ENCODE data around the gene KLHL35. TPM values are rescaled to one million over a fixed set of nuclear protein-coding genes. Genes with fewer than 3 reads are reported as not detected.

The KLHL35 gene
- total RNA-seq, 1 donor from 2014 or later: 2.6 TPM

DNA sequence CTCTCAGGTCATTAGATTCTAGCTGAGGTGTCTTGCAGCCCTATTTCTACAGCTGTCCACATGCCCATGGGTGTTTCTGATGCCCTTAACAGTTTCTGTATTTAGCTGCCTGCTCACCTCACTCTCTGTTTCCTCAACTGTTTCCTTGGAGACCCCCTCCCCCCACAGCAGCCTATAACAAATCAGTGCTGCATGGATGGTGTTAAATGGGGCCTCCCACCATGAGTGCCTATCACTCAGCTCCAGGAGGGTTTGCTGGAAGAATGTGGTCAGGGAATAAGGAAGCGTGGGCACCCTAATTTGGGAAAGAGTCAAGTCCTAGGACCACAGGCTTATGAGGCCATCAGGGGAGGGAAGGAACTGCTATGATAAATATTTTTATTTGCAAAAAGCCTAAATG, 8.6 kb downstream of the KLHL35 start:
- H3K36me3 ChIP-seq: peaks cover 9% of the 10 kb centered on the region
- intact Hi-C loops (cut with DNase I): no loop called here
- H3K9me3 ChIP-seq: no peaks in the 10 kb centered on the region
- peak overlapping the region; percentile 27 for H3K27ac ChIP-seq
- H3K4me1 ChIP-seq: peaks cover 29% of the 10 kb centered on the region
- DNase-seq: no peak
- TF ChIP-seq, protein P1, sequence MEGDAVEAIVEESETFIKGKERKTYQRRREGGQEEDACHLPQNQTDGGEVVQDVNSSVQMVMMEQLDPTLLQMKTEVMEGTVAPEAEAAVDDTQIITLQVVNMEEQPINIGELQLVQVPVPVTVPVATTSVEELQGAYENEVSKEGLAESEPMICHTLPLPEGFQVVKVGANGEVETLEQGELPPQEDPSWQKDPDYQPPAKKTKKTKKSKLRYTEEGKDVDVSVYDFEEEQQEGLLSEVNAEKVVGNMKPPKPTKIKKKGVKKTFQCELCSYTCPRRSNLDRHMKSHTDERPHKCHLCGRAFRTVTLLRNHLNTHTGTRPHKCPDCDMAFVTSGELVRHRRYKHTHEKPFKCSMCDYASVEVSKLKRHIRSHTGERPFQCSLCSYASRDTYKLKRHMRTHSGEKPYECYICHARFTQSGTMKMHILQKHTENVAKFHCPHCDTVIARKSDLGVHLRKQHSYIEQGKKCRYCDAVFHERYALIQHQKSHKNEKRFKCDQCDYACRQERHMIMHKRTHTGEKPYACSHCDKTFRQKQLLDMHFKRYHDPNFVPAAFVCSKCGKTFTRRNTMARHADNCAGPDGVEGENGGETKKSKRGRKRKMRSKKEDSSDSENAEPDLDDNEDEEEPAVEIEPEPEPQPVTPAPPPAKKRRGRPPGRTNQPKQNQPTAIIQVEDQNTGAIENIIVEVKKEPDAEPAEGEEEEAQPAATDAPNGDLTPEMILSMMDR (IDR thresholded peaks at IDR 0.05): no peak
- no peak for ATAC-seq
- no peaks in the 10 kb centered on the region for H3K27me3 ChIP-seq (ENCODE audit: low read depth)
- no peak overlapping the region for H3K4me3 ChIP-seq

DNA sequence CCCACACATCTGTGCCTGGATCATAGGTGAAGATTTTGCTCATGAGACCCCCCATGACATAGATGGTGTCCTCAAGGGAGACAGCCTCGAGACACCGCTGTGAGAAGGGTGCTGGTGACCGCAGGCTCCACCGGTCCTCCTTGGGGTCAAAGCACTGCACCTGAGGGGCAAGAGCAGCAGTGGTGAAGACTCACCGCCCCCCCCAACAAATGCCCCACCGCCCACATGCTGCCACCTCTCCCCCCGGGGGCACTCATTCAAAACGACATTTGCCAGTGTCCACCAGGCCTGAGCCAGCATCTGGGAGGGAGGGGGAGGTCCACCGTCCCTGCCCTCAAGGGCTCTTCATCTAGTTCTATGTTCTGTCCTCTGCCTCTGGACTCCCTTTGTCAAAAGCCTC, 9.3 kb downstream of the KLHL35 start:
- no peak for ATAC-seq
- no peak for DNase-seq
- Histone ChIP-seq H3K36me3 (peaks cover 9% of the 10 kb centered on the region), H3K27me3 (ENCODE audit: low read depth) (no peaks in the 10 kb centered on the region), H3K27ac (peak overlapping the region; percentile 27), H3K9me3 (no peaks in the 10 kb centered on the region), H3K4me1 (peaks cover 28% of the 10 kb centered on the region), H3K4me3 (no peak overlapping the region)
- intact Hi-C loops (cut with DNase I): no loop called here
- TF ChIP-seq, protein P1 (IDR thresholded peaks at IDR 0.05): no peak

DNA sequence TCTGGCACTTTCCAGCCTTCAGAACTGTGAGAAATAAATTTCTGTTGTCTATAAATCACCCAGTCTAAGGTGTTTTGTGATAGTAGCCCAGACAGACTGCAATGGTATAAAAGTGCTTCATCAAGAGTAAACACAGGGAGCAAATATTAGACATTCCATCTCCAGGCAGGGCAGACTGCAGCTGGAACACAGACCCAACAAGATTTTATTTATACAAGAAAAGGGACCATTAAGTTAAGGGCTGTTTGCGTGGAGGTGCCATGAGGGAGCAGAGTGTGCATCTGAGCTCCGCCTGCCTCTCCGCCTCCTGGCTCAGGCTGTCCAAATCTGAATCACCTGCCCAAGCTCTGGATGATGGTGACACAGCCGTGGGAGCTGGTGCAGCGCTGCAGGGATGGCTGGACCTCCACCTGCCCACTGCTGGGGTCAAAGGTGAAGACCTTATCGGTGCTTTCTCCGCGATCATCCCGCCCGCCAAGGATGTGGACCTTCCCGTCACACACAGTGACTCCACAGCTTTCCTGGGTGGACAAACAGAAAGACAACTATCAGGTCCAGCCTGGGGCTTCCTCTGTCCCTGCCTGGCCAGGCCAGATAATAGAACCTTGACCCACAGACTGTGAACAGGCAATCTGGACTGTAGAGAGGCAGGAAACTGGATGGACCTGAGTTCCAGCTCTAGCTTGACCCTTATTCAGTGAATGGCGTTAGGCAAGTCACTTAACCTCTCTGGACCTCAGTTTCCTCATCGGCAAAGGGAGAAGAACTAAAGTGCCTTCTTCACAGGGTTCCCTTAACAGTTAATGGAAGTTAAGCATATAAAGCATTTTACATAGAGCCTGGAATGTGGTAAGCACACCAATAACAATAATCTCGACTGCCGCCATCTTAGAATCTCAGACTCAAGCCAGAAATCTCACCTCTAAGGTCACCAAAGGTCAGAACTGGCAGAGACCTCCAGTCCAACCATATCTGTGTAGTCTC, 10.5 kb downstream of the KLHL35 start:
- no peak overlapping the region for H3K4me3 ChIP-seq
- H3K9me3 ChIP-seq: no peaks in the 10 kb centered on the region
- no peaks in the 10 kb centered on the region for H3K27me3 ChIP-seq (ENCODE audit: low read depth)
- TF ChIP-seq, protein P1 (IDR thresholded peaks at IDR 0.05): no peak
- DNase-seq (peak; percentile 76), ATAC-seq (peak; percentile 88 to 92)
- intact Hi-C loops (cut with DNase I): no loop called here
- H3K36me3 ChIP-seq: peaks cover 9% of the 10 kb centered on the region
- H3K4me1 ChIP-seq: peaks cover 30% of the 10 kb centered on the region
- H3K27ac ChIP-seq: peak overlapping the region; percentile 80

DNA sequence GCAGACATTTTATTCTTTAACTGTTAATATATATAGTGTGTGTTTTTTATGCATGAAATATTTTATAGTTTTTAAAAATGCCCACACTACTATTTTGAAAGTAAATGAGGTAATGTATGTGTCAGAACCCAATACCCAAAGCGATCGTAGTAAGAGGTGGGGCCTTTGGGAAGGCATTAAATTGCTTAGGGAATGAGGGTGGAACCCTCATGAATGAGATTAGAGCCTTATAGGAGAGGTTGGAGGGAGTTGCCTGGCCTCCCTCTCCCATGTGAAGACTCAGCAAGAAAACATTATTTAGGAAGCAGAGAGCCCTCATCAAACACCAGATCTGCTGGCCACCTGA, 11.1 kb downstream of the KLHL35 start:
- Histone ChIP-seq H3K27ac (peak overlapping the region; percentile 80), H3K4me3 (no peak overlapping the region), H3K27me3 (ENCODE audit: low read depth) (no peaks in the 10 kb centered on the region), H3K36me3 (peaks cover 9% of the 10 kb centered on the region), H3K9me3 (no peaks in the 10 kb centered on the region), H3K4me1 (peaks cover 30% of the 10 kb centered on the region)
- DNase-seq: no peak
- intact Hi-C loops (cut with DNase I): no loop called here
- TF ChIP-seq, protein P1 (IDR thresholded peaks at IDR 0.05): no peak
- peak; percentile 39 to 63 for ATAC-seq

DNA sequence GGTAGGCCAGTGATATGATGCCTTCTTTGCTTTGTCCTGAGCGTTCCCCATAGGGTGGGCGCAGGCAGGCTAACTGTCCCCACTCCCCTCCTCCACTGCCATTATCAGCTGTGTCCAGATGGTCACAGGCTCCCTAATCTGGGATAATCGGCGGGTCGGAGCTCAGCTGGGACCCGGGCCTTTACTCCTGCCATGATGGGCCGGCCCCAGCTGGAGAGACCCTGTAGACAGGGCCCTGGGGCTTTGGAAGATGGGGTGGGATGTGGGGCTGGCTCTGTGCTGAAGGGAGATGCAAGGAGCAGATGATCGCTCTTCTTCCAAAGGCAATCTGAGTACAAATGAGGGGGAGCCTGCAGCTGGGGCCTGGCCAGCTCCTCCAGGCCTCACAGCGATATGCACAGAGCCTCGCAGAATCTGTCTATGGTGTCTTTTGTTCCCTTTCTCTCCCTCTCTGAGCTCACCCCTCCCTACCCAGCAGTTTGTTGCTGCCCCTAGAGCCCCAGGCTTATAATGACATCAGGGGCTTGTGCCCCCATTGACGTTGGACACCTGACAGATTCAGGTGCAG, 11.9 kb downstream of the KLHL35 start:
- Histone ChIP-seq H3K27ac (peak overlapping the region; percentile 80), H3K4me3 (no peak overlapping the region), H3K9me3 (no peaks in the 10 kb centered on the region), H3K36me3 (peaks cover 9% of the 10 kb centered on the region), H3K4me1 (peaks cover 30% of the 10 kb centered on the region), H3K27me3 (ENCODE audit: low read depth) (no peaks in the 10 kb centered on the region)
- ATAC-seq: no peak
- no peak for DNase-seq
- TF ChIP-seq, protein P1 (IDR thresholded peaks at IDR 0.05): no peak
- intact Hi-C loops (cut with DNase I): no loop called here

Measured in lower lobe of right lung (tissue), 2 donors.